ENCODE measurements around the gene AKNAD1. TPM values are rescaled to one million over a fixed set of nuclear protein-coding genes. Genes with fewer than 3 reads are reported as not detected.

Gene AKNAD1
- total RNA-seq, 2 donors from 2014 or later = not detected

GRCh38 chr1:108813326-108813725 is 43.6 kb downstream of the AKNAD1 start:
- Histone ChIP-seq H3K27me3 (replicated peaks; ENCODE audit: insufficient read depth) (no peaks in the 10 kb centered on the region), H3K4me3 (no peak overlapping the region), H3K4me1 (ENCODE audit: control insufficient read depth in 1 of 2, low read depth in 2 of 2) (peaks cover 18 to 30% of the 10 kb centered on the region in 2 donors), H3K36me3 (no peaks in the 10 kb centered on the region), H3K9me3 (no peaks in the 10 kb centered on the region), H3K27ac (no peak overlapping the region)
- TF ChIP-seq CTCF (IDR thresholded peaks at IDR 0.05) = no peak
- no peak for DNase-seq (ENCODE audit: low spot score)
- no peak for ATAC-seq (ENCODE audit: insufficient number of reproducible peaks, low FRiP score, low read depth)

- Histone ChIP-seq H3K36me3 (no peaks in the 10 kb centered on the region), H3K27ac (no peak overlapping the region), H3K27me3 (replicated peaks; ENCODE audit: insufficient read depth) (no peaks in the 10 kb centered on the region), H3K9me3 (no peaks in the 10 kb centered on the region), H3K4me1 (ENCODE audit: control insufficient read depth in 1 of 2, low read depth in 2 of 2) (peaks cover 14 to 23% of the 10 kb centered on the region in 2 donors), H3K4me3 (no peak overlapping the region)
- ATAC-seq (ENCODE audit: insufficient number of reproducible peaks, low FRiP score, low read depth) (no peak), DNase-seq (ENCODE audit: low spot score) (no peak)
- no peak for TF ChIP-seq CTCF (IDR thresholded peaks at IDR 0.05)
These were observed 45.3 kb downstream of the AKNAD1 start for GRCh38 chr1:108811611-108812010.

- no peak overlapping the region for H3K27ac ChIP-seq
- peaks cover 6% of the 10 kb centered on the region for H3K36me3 ChIP-seq
- DNase-seq (ENCODE audit: low spot score) (no peak), ATAC-seq (ENCODE audit: insufficient number of reproducible peaks, low FRiP score, low read depth) (no peak)
- no peak overlapping the region for H3K4me3 ChIP-seq
- no peaks in the 10 kb centered on the region for H3K27me3 ChIP-seq (replicated peaks; ENCODE audit: insufficient read depth)
- no peaks in the 10 kb centered on the region for H3K9me3 ChIP-seq
- no peak for TF ChIP-seq CTCF (IDR thresholded peaks at IDR 0.05)
- no peaks in the 10 kb centered on the region for H3K4me1 ChIP-seq (ENCODE audit: control insufficient read depth in 1 of 2, low read depth in 2 of 2)
These were observed 48.5 kb downstream of the AKNAD1 start for GRCh38 chr1:108808438-108808837.

- ATAC-seq (ENCODE audit: insufficient number of reproducible peaks, low FRiP score, low read depth) (no peak), DNase-seq (ENCODE audit: low spot score) (no peak)
- Histone ChIP-seq H3K36me3 (peaks cover 12% of the 10 kb centered on the region), H3K9me3 (no peaks in the 10 kb centered on the region), H3K4me3 (no peak overlapping the region), H3K4me1 (ENCODE audit: control insufficient read depth in 1 of 2, low read depth in 2 of 2) (no peaks in the 10 kb centered on the region), H3K27ac (no peak overlapping the region), H3K27me3 (replicated peaks; ENCODE audit: insufficient read depth) (no peaks in the 10 kb centered on the region)
- TF ChIP-seq CTCF (IDR thresholded peaks at IDR 0.05) = no peak
These were observed 53.3 kb downstream of the AKNAD1 start for GRCh38 chr1:108803548-108803947.

GRCh38 chr1:108801101-108801500 is 55.8 kb downstream of the AKNAD1 start:
- H3K27ac ChIP-seq = no peak overlapping the region
- H3K9me3 ChIP-seq = no peaks in the 10 kb centered on the region
- H3K4me1 ChIP-seq (ENCODE audit: control insufficient read depth in 1 of 2, low read depth in 2 of 2) = no peaks in the 10 kb centered on the region
- peaks cover 16% of the 10 kb centered on the region for H3K36me3 ChIP-seq
- no peak for DNase-seq (ENCODE audit: low spot score)
- ATAC-seq (ENCODE audit: insufficient number of reproducible peaks, low FRiP score, low read depth) = no peak
- no peaks in the 10 kb centered on the region for H3K27me3 ChIP-seq (replicated peaks; ENCODE audit: insufficient read depth)
- TF ChIP-seq CTCF (IDR thresholded peaks at IDR 0.05) = no peak
- H3K4me3 ChIP-seq = no peak overlapping the region
